Adipose tissue (tissue), 3 donors: ENCODE data around the gene UBL7. TPM values are rescaled to one million over a fixed set of nuclear protein-coding genes. Genes with fewer than 3 reads are reported as not detected.

Experiments
- H3K27ac ChIP-seq: one replicate; pipeline ENCODE4 v1.5.1; 2013; ENCODE audit warnings: low read depth, low read length
- WGBS, 3 donors: extraction: QIAGEN DNeasy Blood & Tissue Kit; methylation state at CpG; one replicate each; pipeline ENCODE4 v1.1.7; 2013; 5-methylcytosine and 5-hydroxymethylcytosine counted together
- polyA plus RNA-seq, 3 donors: library from polyadenylated mRNA; stranded (reverse); fragments of 200-250 nt; gene quantifications; one replicate each; pipeline ENCODE4 v1.2.3, GENCODE V29; 2013
- donor health status: healthy with polysubstance abuse.
- donor health status: Bipolar disorder and iron deficiency.
- donor health status: healthy.

The UBL7 gene
- polyA plus RNA-seq, 3 donors: 26.7 to 33.9 (median 31.9) TPM

DNA sequence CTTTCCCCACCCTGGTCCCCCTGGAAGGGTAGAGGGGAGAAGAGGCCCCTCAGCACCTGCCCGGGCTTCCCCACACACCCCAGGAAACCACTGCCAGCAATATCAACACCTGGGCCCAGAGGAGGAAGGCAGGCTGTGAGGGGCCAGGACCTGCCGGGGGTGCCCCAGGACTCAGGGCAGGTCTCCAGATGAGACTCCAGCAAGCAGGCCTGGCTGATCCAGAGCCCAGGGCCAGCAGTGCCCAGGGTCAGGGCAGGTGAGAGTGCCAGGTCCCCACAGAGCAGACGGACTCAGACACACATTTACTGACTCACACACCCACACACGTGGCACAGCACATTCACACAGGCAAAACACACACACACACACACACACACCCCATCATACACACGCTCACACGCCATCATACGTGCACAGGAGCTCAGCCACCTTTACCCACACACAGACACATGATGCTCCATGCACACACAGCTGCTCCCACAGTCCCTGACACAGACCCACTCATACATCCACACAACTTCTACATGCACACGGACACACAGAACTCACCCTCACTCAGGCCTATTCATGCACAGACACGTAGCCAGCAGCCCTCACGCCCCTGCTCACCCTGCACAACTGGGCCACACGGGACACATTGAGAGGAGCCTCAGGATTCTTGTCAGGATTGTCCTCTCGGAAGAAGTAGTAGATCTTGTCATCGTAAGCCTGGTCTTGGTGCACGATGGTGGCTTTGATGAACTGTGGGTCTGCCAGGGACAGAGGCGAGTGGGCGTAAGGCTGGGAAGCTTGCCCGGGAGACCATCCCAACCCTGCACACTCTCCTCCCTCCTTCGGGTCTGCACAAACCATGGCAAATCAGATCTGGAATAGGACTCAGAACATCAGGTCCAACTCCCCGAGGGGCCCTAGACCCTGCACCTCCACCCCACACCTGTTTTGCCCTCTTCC is 44.7 kb downstream of the UBL7 start:
- no peak overlapping the region for H3K27ac ChIP-seq
- WGBS, 3 donors: 80 to 85% (median 82%) methylated on average over 18 to 19 of the region's 19 CpGs

DNA sequence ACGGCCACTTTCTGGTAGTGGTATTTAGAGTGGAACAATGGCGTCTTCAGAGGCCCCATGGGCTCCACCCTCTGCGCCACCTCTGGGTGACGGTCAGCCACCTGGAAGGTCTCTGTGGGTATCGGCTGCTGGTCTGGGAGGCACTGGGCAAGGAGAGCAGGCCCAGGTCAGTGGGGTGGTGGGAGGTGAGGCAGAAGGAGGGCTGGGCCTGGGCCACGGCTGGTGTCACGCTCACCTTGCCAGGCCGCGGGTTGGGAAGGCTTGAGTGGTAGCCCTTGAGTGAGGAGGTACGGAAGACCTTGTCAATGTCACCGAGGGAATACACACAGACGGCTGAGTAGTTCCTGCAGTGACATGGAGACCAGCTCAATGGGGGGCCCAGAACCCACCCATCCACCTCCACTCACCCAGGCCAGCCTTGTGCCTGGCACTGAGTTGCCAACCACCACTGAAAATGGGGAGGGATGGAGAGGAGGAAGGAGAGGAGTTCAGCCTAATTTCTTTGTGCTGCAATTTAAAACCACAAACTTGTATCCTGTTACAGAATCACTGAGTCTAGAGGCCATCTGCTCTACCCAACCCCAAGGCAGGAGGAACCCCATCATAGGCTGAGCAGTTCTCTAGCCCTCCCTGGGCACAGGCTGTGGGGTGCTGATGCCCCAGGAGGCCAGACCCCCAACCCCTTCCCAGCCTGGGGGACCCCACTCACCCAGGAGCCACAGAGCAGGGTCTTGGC is 46.2 kb downstream of the UBL7 start:
- no peak overlapping the region for H3K27ac ChIP-seq

DNA sequence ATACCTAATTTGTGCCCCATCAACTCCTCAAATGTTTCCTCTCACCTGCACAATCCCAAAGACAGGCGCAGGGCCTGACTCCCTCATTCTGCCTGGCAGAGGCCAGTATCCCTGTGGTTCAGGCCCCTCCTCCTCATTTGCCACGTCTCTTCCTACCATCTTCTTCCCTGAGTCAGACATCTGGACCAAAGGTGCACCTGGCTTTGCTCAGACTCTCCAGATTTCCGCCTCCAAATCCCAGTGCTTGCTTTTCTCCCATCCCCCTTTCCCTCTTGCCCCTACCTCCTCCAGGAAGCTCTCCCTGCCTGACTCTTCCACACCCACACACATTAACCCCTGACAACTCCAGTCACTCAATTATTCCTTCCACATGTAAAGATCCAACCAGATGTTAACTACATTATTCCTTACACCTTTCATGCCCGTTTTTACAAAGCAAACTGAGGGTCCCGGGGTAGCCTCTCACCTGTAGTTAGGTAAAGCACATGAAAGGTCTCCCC is 46.8 kb downstream of the UBL7 start:
- 82 to 97% (median 94%) methylated on average over 5 of the region's 5 CpGs for WGBS, 3 donors
- H3K27ac ChIP-seq: no peak overlapping the region

More for the DNA sequence above, 46.2 kb downstream of the UBL7 start:
- 93 to 98% (median 94%) methylated on average over 12 of the region's 12 CpGs for WGBS, 3 donors

DNA sequence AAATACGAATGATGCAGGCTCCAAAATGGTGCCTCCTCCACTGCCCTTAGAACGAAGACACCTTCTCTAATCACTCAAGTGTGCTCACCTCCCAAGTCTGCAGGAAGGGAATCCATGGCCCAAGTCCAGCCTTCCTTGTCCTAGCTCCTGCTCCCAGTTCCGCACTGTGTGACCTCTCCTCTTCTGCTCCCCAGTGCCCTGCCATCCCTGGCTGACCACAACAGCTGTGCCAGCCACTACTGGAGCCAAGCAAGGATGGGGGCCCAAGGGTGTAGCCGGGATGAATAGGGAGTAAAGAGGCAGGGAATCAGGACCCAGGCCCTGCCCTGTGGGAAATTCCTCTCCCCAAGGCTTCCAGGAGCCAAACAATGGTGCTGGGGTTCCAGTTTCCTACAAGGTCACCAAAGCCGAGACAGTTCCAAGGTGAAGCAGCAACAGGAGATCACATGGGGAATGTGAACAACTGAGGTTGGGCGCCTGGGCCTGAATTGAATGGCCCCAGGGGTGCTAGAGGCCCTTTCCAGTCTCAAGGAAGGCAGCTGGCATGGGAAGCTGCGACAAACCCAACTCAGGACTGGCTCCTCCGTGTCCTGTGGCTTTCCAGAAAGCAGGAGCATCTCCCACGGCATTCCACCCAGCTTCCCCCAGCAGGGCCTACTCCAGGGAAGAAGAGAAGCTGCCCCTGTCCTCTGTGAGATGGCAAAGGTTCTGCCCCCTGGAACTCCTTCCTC is 47.4 kb downstream of the UBL7 start:
- H3K27ac ChIP-seq: no peak overlapping the region
- 88 to 91% (median 90%) methylated on average over 9 of the region's 9 CpGs for WGBS, 3 donors

DNA sequence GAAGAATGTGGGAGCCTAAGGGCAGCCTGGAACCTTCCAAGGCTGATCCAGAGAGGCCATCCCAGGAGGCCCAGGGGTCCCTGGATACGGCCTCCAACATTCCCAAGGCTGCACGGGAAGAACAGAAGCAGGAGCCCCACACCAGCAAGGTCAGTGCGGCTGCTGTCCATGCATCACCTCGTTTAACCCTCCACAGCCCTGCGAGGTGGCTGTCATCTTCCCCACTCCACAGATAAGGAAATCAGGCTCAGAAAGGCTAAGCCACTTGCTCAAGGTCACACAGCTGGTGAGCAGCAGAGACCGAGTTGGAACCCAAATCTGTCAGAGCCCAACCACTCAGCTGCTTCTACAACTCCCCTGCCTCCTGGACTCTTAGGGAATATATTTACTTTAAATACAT is 48.8 kb downstream of the UBL7 start:
- 32 to 85% (median 74%) methylated on average over 6 of the region's 6 CpGs for WGBS, 3 donors
- no peak overlapping the region for H3K27ac ChIP-seq

DNA sequence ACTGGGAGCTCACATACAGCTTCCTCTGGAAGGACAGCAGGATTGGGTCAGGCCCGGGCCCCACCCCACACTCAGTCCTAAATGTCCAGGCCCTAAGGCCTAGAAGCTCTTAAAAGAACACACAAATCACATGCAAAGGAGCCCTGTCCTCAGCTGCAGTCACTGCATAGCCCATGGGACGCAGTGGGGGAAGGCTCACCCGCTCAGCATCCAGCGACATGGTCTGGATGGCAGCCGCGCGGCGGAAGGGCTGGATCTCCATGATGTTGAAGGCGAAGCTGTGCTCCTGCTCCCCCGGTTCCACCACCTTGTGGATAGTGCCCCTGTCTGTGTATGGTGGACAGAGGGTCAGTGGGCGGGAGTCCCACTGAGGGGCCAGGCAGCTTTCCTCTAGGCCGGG is 49.3 kb downstream of the UBL7 start:
- WGBS, 3 donors: 82 to 95% (median 88%) methylated on average over 12 of the region's 12 CpGs
- H3K27ac ChIP-seq: no peak overlapping the region

DNA sequence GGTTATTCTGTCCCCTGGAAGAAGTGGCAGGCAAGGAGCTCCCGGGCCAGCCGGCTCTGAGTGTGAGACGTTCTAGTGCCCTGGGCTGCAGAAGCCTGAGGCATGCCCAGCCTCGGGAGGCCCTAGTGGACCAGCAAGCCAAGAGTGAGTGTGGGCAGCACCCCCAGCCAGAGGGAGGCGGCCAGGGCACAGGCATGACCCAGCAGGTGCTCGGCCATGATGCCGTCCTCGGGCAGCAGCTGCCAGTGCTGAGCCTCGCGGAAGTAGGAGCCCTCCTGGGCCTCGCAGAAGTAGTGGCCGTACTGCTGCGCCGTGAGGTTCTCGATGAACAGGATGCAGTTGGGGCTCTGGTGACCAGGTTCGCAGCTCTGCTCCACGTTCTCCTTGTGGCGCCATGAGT is 50.5 kb downstream of the UBL7 start:
- no peak overlapping the region for H3K27ac ChIP-seq
- WGBS, 3 donors: 95% methylated on average over 18 of the region's 18 CpGs

DNA sequence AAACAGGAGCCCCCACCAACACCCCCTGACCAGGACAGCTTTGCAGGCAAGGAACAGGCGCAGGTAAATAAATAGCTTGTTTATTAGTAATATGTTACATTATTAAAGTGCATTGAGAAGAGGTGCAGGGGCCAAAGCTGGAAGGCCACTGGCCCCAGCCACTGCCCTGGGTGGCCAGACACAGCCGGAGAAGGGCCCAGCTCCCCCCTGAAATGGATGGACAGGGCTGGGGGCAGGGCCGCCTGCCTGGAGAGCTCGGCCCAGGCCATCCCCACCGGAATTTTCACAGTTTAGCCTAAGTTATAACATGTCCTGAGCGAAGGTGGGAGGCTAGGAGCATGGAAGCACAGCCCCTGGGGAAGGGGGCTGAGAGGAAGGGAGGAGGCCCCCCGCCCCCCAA is 51.7 kb downstream of the UBL7 start:
- H3K27ac ChIP-seq: no peak overlapping the region
- 86 to 91% (median 88%) methylated on average over 7 of the region's 7 CpGs for WGBS, 3 donors

DNA sequence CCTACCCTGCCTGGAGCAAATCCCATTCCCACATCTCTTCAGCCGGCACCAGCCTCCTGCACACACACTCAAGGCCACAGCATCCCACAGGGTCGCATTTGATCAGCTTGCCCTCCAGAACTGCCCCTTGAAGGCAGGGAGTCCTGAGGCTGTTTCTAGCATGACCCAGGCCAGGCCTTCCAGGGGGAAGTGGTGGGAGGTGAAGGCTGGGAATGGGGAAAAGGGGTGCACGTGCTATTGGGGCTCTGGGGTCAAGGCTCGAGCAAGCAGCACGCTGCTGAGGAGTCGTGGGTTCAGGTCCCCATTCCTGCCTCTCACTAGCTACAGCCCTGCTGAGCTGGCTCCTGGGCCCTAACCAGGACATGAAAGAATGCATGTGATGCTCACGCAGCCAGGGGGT is 52.1 kb downstream of the UBL7 start:
- WGBS, 3 donors: 65 to 94% (median 81%) methylated on average over 7 of the region's 7 CpGs
- H3K27ac ChIP-seq: no peak overlapping the region

DNA sequence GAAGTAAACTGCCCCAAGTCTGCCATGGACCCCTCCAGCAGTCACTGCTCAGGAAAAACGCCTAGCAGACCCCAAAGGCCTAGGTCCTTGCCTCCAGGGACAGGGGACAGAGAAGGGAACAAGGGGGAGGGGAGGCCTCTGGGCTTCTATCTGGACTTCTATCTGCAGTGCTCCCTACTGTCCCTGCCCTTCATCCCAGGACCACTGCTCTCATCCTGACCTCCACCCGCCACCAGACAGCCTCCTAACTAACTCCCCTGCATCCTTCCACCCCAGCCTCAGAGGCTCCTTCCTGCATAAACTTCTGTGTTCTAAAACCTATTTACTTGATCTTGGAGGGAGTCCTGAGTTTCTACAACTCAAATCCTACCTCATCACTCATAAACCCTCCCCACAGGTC is 52.6 kb downstream of the UBL7 start:
- 77 to 92% (median 78%) methylated on average over 2 of the region's 2 CpGs for WGBS, 3 donors
- no peak overlapping the region for H3K27ac ChIP-seq

DNA sequence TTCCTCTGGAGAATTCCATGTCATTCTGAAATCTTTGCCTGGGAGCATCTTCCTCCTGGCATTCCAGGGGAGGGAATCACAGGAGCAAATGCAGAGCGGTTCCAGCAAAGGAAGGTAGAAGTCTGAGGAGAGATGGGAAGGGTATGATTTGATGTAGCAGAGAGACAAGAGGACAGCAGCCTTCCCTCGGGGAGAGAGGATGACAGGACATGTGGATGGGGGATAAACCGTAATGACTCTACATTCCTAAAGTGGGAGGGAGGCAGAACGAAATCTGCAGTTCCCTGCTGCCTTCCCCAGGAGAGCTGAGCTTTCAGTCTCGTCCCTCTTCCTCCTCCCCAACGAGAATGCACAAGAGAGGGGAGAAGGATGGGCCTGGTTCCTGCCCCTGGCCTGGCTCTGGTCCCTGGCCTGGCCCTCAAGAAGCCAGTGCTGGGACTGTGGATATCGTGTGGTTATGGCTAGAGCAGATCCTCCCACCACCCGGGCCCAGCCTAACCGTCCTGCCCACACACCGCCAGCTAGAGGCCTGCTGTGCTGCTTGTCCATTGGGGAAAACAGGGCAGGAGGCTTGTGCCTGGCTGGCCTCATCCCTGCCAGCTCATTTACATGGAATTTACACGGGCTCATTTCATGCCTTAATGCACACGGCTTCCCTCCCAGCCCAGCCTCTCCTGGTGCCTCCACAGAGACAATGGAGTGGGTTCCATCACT is 53.8 kb downstream of the UBL7 start:
- no peak overlapping the region for H3K27ac ChIP-seq
- 45 to 58% (median 57%) methylated on average over 11 to 12 of the region's 12 CpGs for WGBS, 3 donors

DNA sequence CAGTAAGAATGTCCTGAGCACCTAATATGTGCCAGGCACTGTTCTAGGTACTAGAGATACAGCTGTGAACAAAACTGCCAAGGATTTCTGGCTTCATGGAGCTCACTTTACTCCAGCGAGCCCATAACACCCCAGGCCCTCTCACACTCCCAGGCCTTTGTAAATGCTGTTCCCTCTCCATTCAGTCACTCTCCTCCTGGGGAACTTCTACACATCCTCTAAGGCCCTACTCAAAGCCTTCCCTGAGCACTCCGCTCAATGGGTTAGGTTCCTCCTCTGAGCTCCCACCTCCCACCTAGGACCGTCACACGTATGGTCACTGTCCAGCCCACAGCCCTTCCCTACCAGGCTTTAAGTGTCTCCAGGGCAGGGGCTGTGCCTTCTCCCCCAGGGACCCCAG is 54.4 kb downstream of the UBL7 start:
- 84 to 96% (median 92%) methylated on average over 4 of the region's 4 CpGs for WGBS, 3 donors
- H3K27ac ChIP-seq: no peak overlapping the region

DNA sequence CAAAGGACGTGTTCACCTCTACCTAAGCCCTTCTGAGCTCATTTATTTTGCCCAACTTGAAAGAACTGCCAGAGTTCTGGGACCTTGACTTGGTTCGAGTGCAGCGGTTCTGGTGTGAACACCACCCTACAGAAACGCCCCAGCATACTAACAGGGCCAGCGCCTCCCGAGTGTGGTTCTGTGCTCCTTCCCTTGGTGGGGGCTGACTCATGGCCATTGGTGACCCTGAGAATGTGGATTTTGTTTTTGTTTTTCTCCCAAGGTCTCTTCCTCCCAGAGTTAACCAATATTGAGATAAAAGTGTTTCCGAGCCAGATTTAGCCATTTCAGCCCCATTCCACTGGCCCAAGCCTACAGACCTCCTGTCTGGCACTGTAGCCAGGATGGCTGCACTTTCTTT is 55.1 kb downstream of the UBL7 start:
- H3K27ac ChIP-seq: no peak overlapping the region
- 60 to 93% (median 90%) methylated on average over 7 of the region's 7 CpGs for WGBS, 3 donors

DNA sequence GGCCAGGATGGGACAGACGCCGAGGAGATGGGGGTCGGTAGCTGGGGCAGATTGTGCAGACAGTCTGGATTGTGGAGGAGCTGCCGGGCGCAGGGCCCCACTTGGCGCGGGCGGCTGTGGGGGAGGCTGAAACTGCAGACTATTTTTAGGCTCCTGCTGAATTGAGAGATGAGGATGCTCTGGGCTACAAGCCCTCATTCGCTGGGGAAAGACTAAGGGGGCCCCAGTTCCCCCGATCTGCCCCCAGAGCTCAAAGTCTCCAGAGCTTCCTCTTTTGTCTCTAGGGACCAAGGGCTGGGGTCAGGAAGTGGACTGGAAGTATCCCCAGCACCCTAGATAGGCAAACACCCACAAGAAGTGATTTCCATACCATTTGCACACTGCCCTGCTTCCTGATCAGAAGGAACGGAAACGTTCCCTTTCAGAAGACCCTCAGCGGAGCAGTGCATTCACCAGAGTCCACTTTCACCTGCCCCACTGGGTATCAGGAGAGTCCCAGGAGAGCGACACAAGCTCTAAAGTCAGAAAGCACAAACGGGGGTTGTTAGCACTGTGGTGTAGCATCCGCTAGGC is 56.9 kb downstream of the UBL7 start:
- H3K27ac ChIP-seq: no peak overlapping the region
- WGBS, 3 donors: 27 to 60% (median 39%) methylated on average over 16 of the region's 16 CpGs

DNA sequence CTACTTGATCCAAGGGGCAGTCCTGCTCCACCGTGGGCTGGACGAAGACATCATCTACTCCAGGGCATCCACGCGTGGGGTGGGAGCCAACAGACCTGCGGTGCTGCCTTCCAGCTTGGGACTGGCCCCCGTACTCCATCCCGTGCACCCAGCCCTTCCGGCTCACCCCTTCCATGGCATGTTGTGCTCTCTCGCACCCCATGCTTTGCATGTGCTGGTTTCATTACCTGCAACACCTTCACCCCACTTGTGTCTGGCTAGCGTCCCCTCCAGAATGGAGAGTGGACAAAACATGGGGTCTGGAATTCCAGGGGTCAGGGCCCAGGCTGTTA is 57.4 kb downstream of the UBL7 start:
- H3K27ac ChIP-seq: no peak overlapping the region
- WGBS, 3 donors: 73 to 76% (median 74%) methylated on average over 10 of the region's 10 CpGs

DNA sequence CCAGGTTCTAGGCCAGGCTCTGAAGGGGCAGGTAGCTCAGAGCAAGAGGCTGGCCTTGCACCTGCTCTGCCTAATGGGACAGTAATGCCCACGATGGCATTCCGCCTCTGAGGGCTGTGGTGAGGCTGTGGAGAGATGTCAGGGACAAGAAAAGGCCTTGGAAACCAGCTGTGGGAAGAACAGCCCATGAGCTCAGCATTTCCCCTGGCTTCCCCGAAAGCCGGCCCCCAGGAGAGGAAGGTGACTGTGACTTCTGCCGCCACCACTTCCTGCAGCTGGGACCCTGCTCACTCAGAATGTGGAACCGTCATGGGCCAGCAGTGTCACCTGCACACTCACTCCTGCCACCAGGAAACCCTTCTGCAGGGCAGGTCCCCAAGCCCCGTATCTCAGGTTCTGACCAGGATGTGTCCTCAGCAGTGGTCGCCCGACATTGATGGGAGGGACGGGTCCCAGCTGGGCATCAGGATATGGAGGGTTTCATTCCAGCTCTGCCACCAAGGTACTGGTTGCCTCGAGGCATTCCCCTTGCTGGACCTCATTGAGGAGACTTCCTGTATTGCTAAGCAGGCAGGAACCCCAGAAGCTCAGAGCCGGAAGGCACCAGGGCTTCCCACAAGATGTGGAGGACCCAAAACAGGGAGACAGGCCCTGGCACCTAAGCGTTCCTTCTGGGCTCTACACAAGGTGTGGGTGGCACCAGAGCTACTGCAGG is 57.9 kb downstream of the UBL7 start:
- no peak overlapping the region for H3K27ac ChIP-seq
- 30 to 63% (median 31%) methylated on average over 13 of the region's 13 CpGs for WGBS, 3 donors

DNA sequence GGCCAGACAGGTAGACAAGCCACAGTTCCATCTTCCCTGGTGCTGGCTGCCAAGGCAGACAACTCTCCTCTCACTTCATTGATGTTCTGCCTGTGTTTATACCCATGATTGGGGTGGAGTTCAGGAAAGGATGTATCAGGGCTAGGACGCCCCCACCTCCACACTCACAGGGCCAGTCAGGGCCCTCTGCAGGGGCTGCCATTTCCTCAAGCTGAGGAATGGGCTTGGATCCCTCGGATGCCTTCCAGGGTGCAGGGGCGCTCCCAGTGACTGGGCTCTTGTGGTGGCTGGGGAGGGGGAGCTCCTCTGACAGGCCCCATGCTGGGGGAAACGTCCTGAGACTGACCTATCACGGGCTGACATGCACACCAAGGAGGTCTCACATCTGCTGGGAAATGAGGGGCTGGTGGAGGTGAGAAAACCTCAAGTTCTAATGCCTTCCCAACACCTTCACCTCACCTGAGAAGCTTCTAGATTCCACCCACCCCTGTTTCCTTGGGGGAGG is 58.6 kb downstream of the UBL7 start:
- 68 to 85% (median 79%) methylated on average over 5 of the region's 5 CpGs for WGBS, 3 donors
- H3K27ac ChIP-seq: no peak overlapping the region
